Activated CD8-positive, alpha-beta memory T cell treated with anti-CD3 and anti-CD28 coated beads, Interleukin-2, amount 50 U/mL, for 24 hours (primary cell): ENCODE measurements around the gene RCBTB2.
A peak's percentile ranks its signal among the peaks of the same experiment; 100 is the strongest.

Experiments used
- DNase-seq: peaks from one replicate; pipeline ENCODE4 v3.0.0-alpha.2; 2020; ENCODE audit errors: extremely low read depth

RCBTB2 gene

GRCh38 chr13:48563626-48564025 lies 30.7 kb upstream of the RCBTB2 start:
- DNase-seq = no peak

- peak; percentile 49 for DNase-seq
Measured at GRCh38 chr13:48562296-48563066, 29.6 kb upstream of the RCBTB2 start.

- DNase-seq = no peak
Measured at GRCh38 chr13:48561466-48562235, 28.8 kb upstream of the RCBTB2 start.

- DNase-seq = no peak
Measured at GRCh38 chr13:48560657-48561337, 27.9 kb upstream of the RCBTB2 start.

GRCh38 chr13:48559638-48560320 lies 26.9 kb upstream of the RCBTB2 start:
- DNase-seq = no peak

- DNase-seq = no peak
Measured at GRCh38 chr13:48556817-48557216, 23.9 kb upstream of the RCBTB2 start.

- DNase-seq = no peak
Measured at GRCh38 chr13:48555441-48555840, 22.6 kb upstream of the RCBTB2 start.

GRCh38 chr13:48551329-48551728 lies 18.4 kb upstream of the RCBTB2 start:
- no peak for DNase-seq

GRCh38 chr13:48549658-48550057 lies 16.8 kb upstream of the RCBTB2 start:
- no peak for DNase-seq

GRCh38 chr13:48547663-48548092 lies 14.8 kb upstream of the RCBTB2 start:
- DNase-seq = no peak

GRCh38 chr13:48545608-48546007 lies 12.7 kb upstream of the RCBTB2 start:
- no peak for DNase-seq

- DNase-seq = no peak
Measured at GRCh38 chr13:48542581-48543341, 9.9 kb upstream of the RCBTB2 start.

- DNase-seq = no peak
Measured at GRCh38 chr13:48542138-48542537, 9.3 kb upstream of the RCBTB2 start.

- DNase-seq = no peak
Measured at GRCh38 chr13:48539550-48539949, 6.7 kb upstream of the RCBTB2 start.

GRCh38 chr13:48536621-48537250 lies 3.9 kb upstream of the RCBTB2 start:
- no peak for DNase-seq

- DNase-seq = no peak
Measured at GRCh38 chr13:48535766-48536165, 2.9 kb upstream of the RCBTB2 start.

GRCh38 chr13:48534911-48535501 lies 2.1 kb upstream of the RCBTB2 start:
- no peak for DNase-seq

- DNase-seq = no peak
Measured at GRCh38 chr13:48533961-48534600, 1.2 kb upstream of the RCBTB2 start.

- DNase-seq = peak; percentile 13
Measured at GRCh38 chr13:48532256-48532505, 699 bp downstream of the RCBTB2 start.
